HEK293 (cell line): ENCODE measurements around the gene PHF12.

Experiments
- CTCF ChIA-PET: fragments of 350-600 bp; formaldehyde crosslinking; extraction: SDS; loops from one replicate; lab custom pipeline; 2021; ENCODE audit warnings: antibody characterized with exemption; lab: Yijun Ruan, JAX
- POLR2A ChIA-PET: fragments of 300-600 bp; formaldehyde crosslinking; extraction: SDS; loops from one replicate; lab custom pipeline; 2020; ENCODE audit warnings: antibody characterized with exemption, inconsistent platforms; lab: Yijun Ruan, JAX
- H3K27ac ChIP-seq: fragments of 200-500 bp; sonication (Bioruptor generic); 2 replicates; pipeline ENCODE4 v1.5.1; 2014; ENCODE audit warnings: low read depth, low read length, control low read depth, inconsistent platforms; ENCODE audit errors: extremely low read depth
- H3K36me3 ChIP-seq, 2 experiments: fragments of 200-500 bp in 1 of 2; sonication (Bioruptor generic) in 1 of 2; 1 replicate in 1 of 2; 2 replicates in 1 of 2; pipeline ENCODE4 v1.5.1; 2014 to 2017; ENCODE audit warnings: inconsistent platforms in 2 of 2, low read length in 2 of 2; ENCODE audit not compliant: control insufficient read depth in 2 of 2, insufficient read depth in 1 of 2
- H3K4me1 ChIP-seq: fragments of 200-500 bp; sonication (Bioruptor generic); 2 replicates; pipeline ENCODE4 v1.5.1; 2014; ENCODE audit warnings: mild to moderate bottlenecking, low read length, inconsistent platforms; ENCODE audit not compliant: control insufficient read depth, insufficient read depth
- H3K4me3 ChIP-seq: 2 replicates; pipeline ENCODE4 v1.5.1; 2011; ENCODE audit warnings: low read depth, mild to moderate bottlenecking, control low read depth, low read length, moderate library complexity
- H3K9me3 ChIP-seq: fragments of 200-500 bp; sonication (Bioruptor generic); 2 replicates; pipeline ENCODE4 v1.5.1; 2014; ENCODE audit warnings: low read depth, low read length, inconsistent platforms; ENCODE audit not compliant: control insufficient read depth, insufficient read depth
- ELK4 ChIP-seq: IDR thresholded peaks from 2 replicates; pipeline ENCODE4 v1.6.1; 2011; ENCODE audit warnings: mild to moderate bottlenecking, low read depth, low read length, borderline replicate concordance
- IKZF3 ChIP-seq: fragments of 450-650 bp; IDR thresholded peaks from 2 replicates; pipeline ENCODE4 v1.5.0; 2018; ENCODE audit warnings: missing biosample characterization, mild to moderate bottlenecking, missing genetic modification characterization, moderate library complexity
- MZF1 ChIP-seq: fragments of 450-650 bp; formaldehyde crosslinking; IDR thresholded peaks from 2 replicates; pipeline ENCODE4 v1.5.1; 2017; ENCODE audit warnings: missing biosample characterization, missing genetic modification characterization, borderline replicate concordance
- PRDM6 ChIP-seq: fragments of 450-650 bp; formaldehyde crosslinking; IDR thresholded peaks from 2 replicates; pipeline ENCODE4 v1.5.1; 2017; ENCODE audit warnings: missing biosample characterization, missing genetic modification characterization
- SALL2 ChIP-seq: fragments of 450-650 bp; formaldehyde crosslinking; IDR thresholded peaks from 2 replicates; pipeline ENCODE4 v1.5.0; 2017; ENCODE audit warnings: missing biosample characterization, mild to moderate bottlenecking, missing genetic modification characterization, borderline replicate concordance
- SP7 ChIP-seq: fragments of 450-650 bp; formaldehyde crosslinking; IDR thresholded peaks from 2 replicates; pipeline ENCODE4 v1.5.1; 2016; ENCODE audit warnings: missing biosample characterization, missing genetic modification characterization
- TSHZ1 ChIP-seq: fragments of 450-650 bp; formaldehyde crosslinking; IDR thresholded peaks from 2 replicates; pipeline ENCODE4 v1.5.1; 2016; ENCODE audit warnings: missing biosample characterization, missing genetic modification characterization, borderline replicate concordance
- ZBTB1 ChIP-seq: fragments of 450-650 bp; formaldehyde crosslinking; IDR thresholded peaks from 2 replicates; pipeline ENCODE4 v1.5.1; 2016; ENCODE audit warnings: missing biosample characterization, missing genetic modification characterization
- ZNF174 ChIP-seq: fragments of 450-650 bp; formaldehyde crosslinking; IDR thresholded peaks from 2 replicates; pipeline ENCODE4 v1.5.0; 2017; ENCODE audit warnings: missing biosample characterization, mild to moderate bottlenecking, missing genetic modification characterization
- ZNF292 ChIP-seq: fragments of 450-650 bp; formaldehyde crosslinking; IDR thresholded peaks from 2 replicates; pipeline ENCODE4 v1.5.1; 2016; ENCODE audit warnings: low read depth, missing biosample characterization, missing genetic modification characterization, borderline replicate concordance
- ZNF341 ChIP-seq: fragments of 450-650 bp; formaldehyde crosslinking; IDR thresholded peaks from 2 replicates; pipeline ENCODE4; 2016; ENCODE audit warnings: low read depth, missing biosample characterization, missing genetic modification characterization
- ZNF423 ChIP-seq: fragments of 450-650 bp; formaldehyde crosslinking; IDR thresholded peaks from 2 replicates; pipeline ENCODE4 v1.5.1; 2016; ENCODE audit warnings: missing biosample characterization, missing genetic modification characterization
- ZNF449 ChIP-seq: fragments of 450-650 bp; formaldehyde crosslinking; IDR thresholded peaks from 2 replicates; pipeline ENCODE4 v1.5.1; 2017; ENCODE audit warnings: missing biosample characterization, mild to moderate bottlenecking, missing genetic modification characterization, moderate library complexity
- ZNF529 ChIP-seq: fragments of 450-650 bp; formaldehyde crosslinking; IDR thresholded peaks from 2 replicates; pipeline ENCODE4 v1.5.1; 2017; ENCODE audit warnings: missing genetic modification characterization, missing biosample characterization; ENCODE audit not compliant: insufficient replicate concordance
- ZNF560 ChIP-seq: fragments of 450-650 bp; formaldehyde crosslinking; IDR thresholded peaks from 2 replicates; pipeline ENCODE4 v1.5.1; 2017; ENCODE audit warnings: missing biosample characterization, missing genetic modification characterization, borderline replicate concordance
- ZNF704 ChIP-seq: fragments of 450-650 bp; formaldehyde crosslinking; IDR thresholded peaks from 2 replicates; pipeline ENCODE4 v1.5.1; 2016; ENCODE audit warnings: missing biosample characterization, missing genetic modification characterization
- ZNF747 ChIP-seq: fragments of 450-650 bp; formaldehyde crosslinking; IDR thresholded peaks from 2 replicates; pipeline ENCODE4 v1.5.1; 2016; ENCODE audit warnings: missing biosample characterization, missing genetic modification characterization
- ZNF768 ChIP-seq: fragments of 450-650 bp; formaldehyde crosslinking; IDR thresholded peaks from 2 replicates; pipeline ENCODE4 v1.5.1; 2018; ENCODE audit warnings: missing biosample characterization, mild to moderate bottlenecking, missing genetic modification characterization
- ZNF777 ChIP-seq: fragments of 450-650 bp; formaldehyde crosslinking; IDR thresholded peaks from 2 replicates; pipeline ENCODE4 v1.5.1; 2017; ENCODE audit warnings: missing biosample characterization, missing genetic modification characterization, borderline replicate concordance
- ZNF785 ChIP-seq: fragments of 450-650 bp; formaldehyde crosslinking; IDR thresholded peaks from 2 replicates; pipeline ENCODE4 v1.5.1; 2016; ENCODE audit warnings: missing biosample characterization, missing genetic modification characterization

The PHF12 gene

GRCh38 chr17:28948342-28948741 is 3.0 kb downstream of the PHF12 start:
- ChIA-PET POLR2A (interaction anchor here (0.6 to 2.1 kb wide), 4 partner anchors 11 to 553 kb away, joined by 3 to 14 read pairs (median 7); partner anchors contain the start of genes FLOT2 and RPL23A), CTCF (interaction anchor here (0.6 to 18.9 kb wide), 7 partner anchors 16 to 221 kb away, joined by 3 to 680 read pairs (median 4); no protein-coding TSS in a partner anchor)
- TF ChIP-seq MZF1 (tag by site-specific recombination) (no peak), ZNF423 (tag by site-specific recombination) (0 out of 2 replicates have a peak, but pooled peaks have one; percentile 9), SP7 (tag by site-specific recombination) (peak; percentile 94), PRDM6 (tag by site-specific recombination) (peak; percentile 42; the same call in 1 of the 2 replicates)
- Histone ChIP-seq H3K4me3 (peak overlapping the region; percentile 87), H3K36me3 (peaks cover 23 to 26% of the 10 kb centered on the region in 2 experiments), H3K9me3 (no peaks in the 10 kb centered on the region), H3K27ac (peak overlapping the region; percentile 81), H3K4me1 (peaks cover 18% of the 10 kb centered on the region)

- Histone ChIP-seq H3K27ac (no peak overlapping the region), H3K4me1 (peaks cover 18% of the 10 kb centered on the region), H3K4me3 (no peak overlapping the region), H3K36me3 (peaks cover 30 to 31% of the 10 kb centered on the region in 2 experiments), H3K9me3 (no peaks in the 10 kb centered on the region)
- TF ChIP-seq TSHZ1 (tag by site-specific recombination) (no peak), ZNF560 (tag by site-specific recombination) (no peak), ELK4 (no peak), ZNF341 (tag by site-specific recombination) (no peak), ZNF747 (tag by site-specific recombination) (no peak), IKZF3 (tag by site-specific recombination) (no peak), ZNF449 (tag by site-specific recombination) (no peak), ZBTB1 (tag by site-specific recombination) (no peak), ZNF785 (no peak), ZNF174 (tag by site-specific recombination) (no peak), ZNF292 (no peak), ZNF777 (no peak), ZNF704 (tag by site-specific recombination) (no peak), ZNF768 (tag by site-specific recombination) (no peak), ZNF529 (tag by site-specific recombination) (no peak), SALL2 (tag by site-specific recombination) (no peak)
- ChIA-PET CTCF (interaction anchor here (0.8 to 18.9 kb wide), 5 partner anchors 16 to 221 kb away, joined by 3 to 680 read pairs (median 5); no protein-coding TSS in a partner anchor), POLR2A (interaction anchor here (0.6 to 1.0 kb wide), 2 partner anchors 228 to 554 kb away, joined by 3 to 5 read pairs; partner anchors contain the start of gene RPL23A)
Observed at GRCh38 chr17:28947639-28948038, 3.7 kb downstream of the PHF12 start.
